ENCODE data around the gene CHST9. TPM values are rescaled to one million over a fixed set of nuclear protein-coding genes. Genes with fewer than 3 reads are reported as not detected.
A peak's percentile ranks its signal among the peaks of the same experiment; 100 is the strongest.
"Not testable (repeated sequence)": the region's sequence is repeated elsewhere in the genome, so short reads cannot be mapped to it uniquely, and the experiment has no call there.

CHST9 gene
- total RNA-seq, 2 donors from 2014 or later = 0.44 to 1.0 TPM

- DNase-seq (no peak), ATAC-seq (no peak)
- intact Hi-C loops (cut with DNase I) = no loop called here
Observed at GRCh38 chr18:27114842-27115241, 70.3 kb downstream of the CHST9 start.

- intact Hi-C loops (cut with DNase I) = no loop called here
- ATAC-seq (no peak), DNase-seq (no peak)
Observed at GRCh38 chr18:27113358-27113757, 71.8 kb downstream of the CHST9 start.

- DNase-seq (no peak), ATAC-seq (no peak)
- intact Hi-C loops (cut with DNase I) = no loop called here
Observed at GRCh38 chr18:27110319-27110718, 74.8 kb downstream of the CHST9 start.

GRCh38 chr18:27109451-27109850 lies 75.7 kb downstream of the CHST9 start:
- ATAC-seq (peak in 1 of 2 donors; percentile 66), DNase-seq (no peak)
- intact Hi-C loops (cut with DNase I) = no loop called here

GRCh38 chr18:27108842-27109241 lies 76.3 kb downstream of the CHST9 start:
- ATAC-seq = no peak
- intact Hi-C loops (cut with DNase I) = no loop called here
- DNase-seq = no peak

- ATAC-seq (no peak), DNase-seq (no peak)
- intact Hi-C loops (cut with DNase I) = no loop called here
Observed at GRCh38 chr18:27104743-27105142, 80.4 kb downstream of the CHST9 start.

- intact Hi-C loops (cut with DNase I) = no loop called here
- DNase-seq (no peak), ATAC-seq (no peak)
Observed at GRCh38 chr18:27094621-27095020, 90.5 kb downstream of the CHST9 start.

GRCh38 chr18:27093290-27093689 lies 91.8 kb downstream of the CHST9 start:
- intact Hi-C loops (cut with DNase I); DNase-seq; ATAC-seq: not testable (repeated sequence)

GRCh38 chr18:27081701-27082100 lies 103.4 kb downstream of the CHST9 start:
- DNase-seq (no peak), ATAC-seq (no peak)
- intact Hi-C loops (cut with DNase I) = no loop called here

- ATAC-seq (no peak), DNase-seq (no peak)
- intact Hi-C loops (cut with DNase I) = no loop called here
Observed at GRCh38 chr18:27075828-27076227, 109.3 kb downstream of the CHST9 start.

- ATAC-seq (no peak), DNase-seq (no peak)
- intact Hi-C loops (cut with DNase I) = no loop called here
Observed at GRCh38 chr18:27073404-27073830, 111.7 kb downstream of the CHST9 start.

- intact Hi-C loops (cut with DNase I) = loop anchor here in 1 of 2 donors (10.0 kb wide), 1 partner anchor 80 kb away; no protein-coding TSS in a partner anchor
- DNase-seq (no peak), ATAC-seq (no peak)
Observed at GRCh38 chr18:27064673-27065072, 120.4 kb downstream of the CHST9 start.

GRCh38 chr18:27062802-27063201 lies 122.3 kb downstream of the CHST9 start:
- ATAC-seq = no peak
- intact Hi-C loops (cut with DNase I) = loop anchor here in 1 of 2 donors (10.0 kb wide), 1 partner anchor 82 kb away; no protein-coding TSS in a partner anchor

GRCh38 chr18:27061488-27062095 lies 123.5 kb downstream of the CHST9 start:
- DNase-seq (no peak), ATAC-seq (no peak)
- intact Hi-C loops (cut with DNase I) = loop anchor here in 1 of 2 donors (10.0 kb wide), 1 partner anchor 83 kb away; no protein-coding TSS in a partner anchor

More at GRCh38 chr18:27062802-27063201, 122.3 kb downstream of the CHST9 start:
- no peak for DNase-seq

GRCh38 chr18:27057519-27058234 lies 127.4 kb downstream of the CHST9 start:
- ATAC-seq = peak; percentile 80 to 90
- intact Hi-C loops (cut with DNase I) = no loop called here
- peak; percentile 21 for DNase-seq

GRCh38 chr18:27054926-27055325 lies 130.2 kb downstream of the CHST9 start:
- intact Hi-C loops (cut with DNase I) = no loop called here
- no peak for ATAC-seq

GRCh38 chr18:27049969-27050368 lies 135.1 kb downstream of the CHST9 start:
- intact Hi-C loops (cut with DNase I) = no loop called here
- no peak for DNase-seq
- ATAC-seq = peak in 1 of 2 donors; percentile 57

More at GRCh38 chr18:27054926-27055325, 130.2 kb downstream of the CHST9 start:
- DNase-seq = no peak

- no peak for DNase-seq
- intact Hi-C loops (cut with DNase I) = no loop called here
- ATAC-seq = no peak
Observed at GRCh38 chr18:27045342-27045741, 139.8 kb downstream of the CHST9 start.

GRCh38 chr18:27042177-27042576 lies 142.9 kb downstream of the CHST9 start:
- DNase-seq = no peak
- no peak for ATAC-seq
- intact Hi-C loops (cut with DNase I) = no loop called here

- DNase-seq (no peak), ATAC-seq (no peak)
- intact Hi-C loops (cut with DNase I) = no loop called here
Observed at GRCh38 chr18:27040796-27041195, 144.3 kb downstream of the CHST9 start.

GRCh38 chr18:27033722-27034121 lies 151.4 kb downstream of the CHST9 start:
- ATAC-seq = no peak
- intact Hi-C loops (cut with DNase I) = no loop called here
- DNase-seq = no peak

All from left cardiac atrium (tissue), 4 donors.